HepG2 (cell line): ENCODE measurements around the gene EPB41L4A. TPM values are rescaled to one million over a fixed set of nuclear protein-coding genes. Genes with fewer than 3 reads are reported as not detected.

Source experiments
- ATAC-seq: fragments of 200-7000 bp; cut with Tn5 transposase; 3 replicates; pipeline ENCODE4 v1.9.1; 2020; ENCODE audit warnings: mild to moderate bottlenecking, moderate library complexity
- BruUV-seq: library from RNA; stranded (reverse); fragments of 400-500 nt; replicated peaks from 2 replicates; lab custom pipeline; 2021; lab: Mats Ljungman, UMichigan
- CTCF ChIA-PET: fragments of 300-600 bp; formaldehyde crosslinking; extraction: SDS; loops from one replicate; lab custom pipeline; 2021; ENCODE audit warnings: low total read pairs, inconsistent platforms, low intra/inter-chr PET ratio; lab: Yijun Ruan, JAX
- POLR2A ChIA-PET: fragments of 350-600 bp; sonication (Branson Sonifier 250); formaldehyde crosslinking; loops from one replicate; lab custom pipeline; 2020; ENCODE audit warnings: antibody characterized with exemption, inconsistent platforms; lab: Yijun Ruan, JAX
- DNase-seq: peaks from one replicate; pipeline ENCODE4 v3.0.0-alpha.2; 2015; ENCODE audit warnings: low spot score
- FAIRE-seq: peaks from 3 replicates; lab custom pipeline; 2011; peaks lifted over from hg19 to GRCh38; lab: Jason Lieb, UNC
- H2AFZ ChIP-seq: one replicate; pipeline ENCODE4 v1.6.1; 2011; ENCODE audit warnings: low read length, inconsistent platforms
- H3K27ac ChIP-seq: fragments of 300-600 bp; 3 replicates; pipeline ENCODE4 v1.8.0; 2011; ENCODE audit warnings: mixed run types, mild to moderate bottlenecking, mixed read lengths, low read length, inconsistent platforms; ENCODE audit not compliant: insufficient read depth; ENCODE audit errors: extremely low read length
- H3K27me3 ChIP-seq, 2 experiments: fragments of 200-600 bp in 1 of 2; 2 replicates in 1 of 2; 3 replicates in 1 of 2; pipeline versions ENCODE4 v1.6.0 to v1.8.0; 2011; ENCODE audit warnings: low read length in 2 of 2, mild to moderate bottlenecking in 2 of 2, moderate library complexity in 2 of 2, inconsistent platforms in 1 of 2; ENCODE audit not compliant: insufficient read depth in 2 of 2, control insufficient read depth in 1 of 2
- H3K36me3 ChIP-seq, 2 experiments: fragments of 200-600 bp in 1 of 2; replicated peaks in 1 of 2; 2 replicates in 1 of 2; 3 replicates in 1 of 2; pipeline versions ENCODE4 v1.5.1 to v1.8.0; 2011; ENCODE audit warnings: low read length in 2 of 2, inconsistent platforms in 1 of 2; ENCODE audit not compliant: insufficient read depth in 2 of 2, control insufficient read depth in 1 of 2
- H3K4me1 ChIP-seq: 2 replicates; pipeline ENCODE4 v1.5.1; 2012; ENCODE audit warnings: low read length, inconsistent platforms; ENCODE audit not compliant: insufficient read depth
- H3K4me2 ChIP-seq: 2 replicates; pipeline ENCODE4 v1.6.0; 2011; ENCODE audit warnings: low read depth, low read length, inconsistent platforms
- H3K4me3 ChIP-seq, 3 experiments: fragments of 200-600 bp in 1 of 3; sonication (generic), shearing (Covaris generic) in 1 of 3; replicated peaks in 1 of 3; 2 replicates each; pipeline ENCODE4 v1.5.1; 2011 to 2016; ENCODE audit warnings: low read length in 3 of 3, inconsistent platforms in 2 of 3, low read depth in 2 of 3, mild to moderate bottlenecking in 2 of 3, control low read depth in 1 of 3, mixed read lengths in 1 of 3; ENCODE audit not compliant: insufficient read depth in 1 of 3
- H3K79me2 ChIP-seq: one replicate; pipeline ENCODE4 v1.6.1; 2011; ENCODE audit warnings: low read length, inconsistent platforms; ENCODE audit not compliant: insufficient read depth
- H3K9ac ChIP-seq: 2 replicates; pipeline ENCODE4 v1.6.0; 2011; ENCODE audit warnings: mild to moderate bottlenecking, low read depth, low read length, inconsistent platforms; ENCODE audit not compliant: insufficient read depth
- H3K9me3 ChIP-seq: 2 replicates; pipeline ENCODE4 v1.5.1; 2012; ENCODE audit warnings: mild to moderate bottlenecking, low read length
- H4K20me1 ChIP-seq: 2 replicates; pipeline ENCODE4 v1.6.0; 2011; ENCODE audit warnings: inconsistent platforms, mild to moderate bottlenecking, low read length, moderate library complexity; ENCODE audit not compliant: insufficient read depth
- AKAP8 ChIP-seq: sonication (generic); formaldehyde crosslinking; IDR thresholded peaks from 2 replicates; pipeline ENCODE4 v1.5.1; 2020; ENCODE audit warnings: mild to moderate bottlenecking, missing genetic modification reagents
- BHLHE40 ChIP-seq: IDR thresholded peaks from 2 replicates; pipeline ENCODE4 v1.6.1; 2011; ENCODE audit warnings: low read length, improper control_type of control experiment
- ETV6 ChIP-seq: sonication (generic); formaldehyde crosslinking; conservative IDR thresholded peaks from 2 replicates; pipeline ENCODE4 v1.4.0; 2020; ENCODE audit warnings: missing genetic modification reagents
- FOXO4 ChIP-seq: sonication (generic); formaldehyde crosslinking; conservative IDR thresholded peaks from 2 replicates; pipeline ENCODE4 v1.8.1; 2023; ENCODE audit warnings: missing genetic modification reagents
- KLF15 ChIP-seq: sonication (generic); formaldehyde crosslinking; IDR thresholded peaks from 2 replicates; pipeline ENCODE4 v1.8.1; 2023; ENCODE audit warnings: borderline replicate concordance, mild to moderate bottlenecking, inconsistent platforms, missing genetic modification reagents, mixed read lengths
- RBAK ChIP-seq: sonication (generic); formaldehyde crosslinking; IDR thresholded peaks from 2 replicates; pipeline ENCODE4 v1.5.1; 2020; ENCODE audit warnings: mild to moderate bottlenecking, missing genetic modification reagents
- SIX4 ChIP-seq: sonication (generic); formaldehyde crosslinking; IDR thresholded peaks from 2 replicates; pipeline ENCODE4 v1.4.0; 2020; ENCODE audit warnings: missing genetic modification reagents
- SMAD9 ChIP-seq: sonication (generic); formaldehyde crosslinking; IDR thresholded peaks from 2 replicates; pipeline ENCODE4 v1.5.1; 2020; ENCODE audit warnings: mild to moderate bottlenecking, missing genetic modification reagents
- SNRNP70 ChIP-seq: fragments of 200-400 bp; formaldehyde crosslinking; IDR thresholded peaks from 2 replicates; pipeline ENCODE4 v1.6.1; 2017; ENCODE audit warnings: mild to moderate bottlenecking, low read depth, low read length, moderate library complexity
- SPEN ChIP-seq: sonication (generic); formaldehyde crosslinking; IDR thresholded peaks from 2 replicates; pipeline ENCODE4 v1.5.1; 2020; ENCODE audit warnings: low read depth, mild to moderate bottlenecking, missing genetic modification reagents
- TARDBP ChIP-seq: sonication (generic); formaldehyde crosslinking; IDR thresholded peaks from 2 replicates; pipeline ENCODE4 v1.8.0; 2022; ENCODE audit warnings: mild to moderate bottlenecking, missing genetic modification reagents
- ZBTB38 ChIP-seq: sonication (generic); formaldehyde crosslinking; IDR thresholded peaks from 2 replicates; pipeline ENCODE4 v1.5.1; 2020; ENCODE audit warnings: mild to moderate bottlenecking, missing genetic modification reagents
- ZNF484 ChIP-seq: sonication (generic); formaldehyde crosslinking; IDR thresholded peaks from 2 replicates; pipeline ENCODE4 v1.5.1; 2020; ENCODE audit warnings: mild to moderate bottlenecking, low read depth, missing genetic modification reagents, borderline replicate concordance
- ZNF570 ChIP-seq: sonication (generic); formaldehyde crosslinking; IDR thresholded peaks from 2 replicates; pipeline ENCODE4 v1.4.0; 2020; ENCODE audit warnings: mild to moderate bottlenecking, missing genetic modification reagents, borderline replicate concordance
- ZNF777 ChIP-seq: sonication (generic); formaldehyde crosslinking; IDR thresholded peaks from 2 replicates; pipeline ENCODE4 v1.4.0; 2020; ENCODE audit warnings: missing genetic modification reagents
- ZNF781 ChIP-seq: sonication (generic); formaldehyde crosslinking; IDR thresholded peaks from 2 replicates; pipeline ENCODE4 v1.5.1; 2020; ENCODE audit warnings: borderline replicate concordance, mild to moderate bottlenecking, missing genetic modification reagents; ENCODE audit errors: not compliant biosample characterization
- WGBS: methylation state at CpG from one replicate; pipeline ENCODE4 v1.1.6; 2017; ENCODE audit warnings: low lambda C conversion rate; 5-methylcytosine and 5-hydroxymethylcytosine counted together
- in situ Hi-C: cut with HindIII; loops from 2 replicates; pipeline ENCODE4 v1.10.0; 2017; ENCODE audit warnings: low pct_unique_long_range_greater_than_20kb; ENCODE audit not compliant: extremely low pct_ligation_motif_present
- intact Hi-C: fragments of 100-400 bp; cut with micrococcal nuclease; formaldehyde crosslinking; loops from one replicate; pipeline ENCODE4 v1.10.0; 2022; ENCODE audit not compliant: unreplicated experiment
- polyA plus RNA-seq, 8 experiments: library from polyadenylated mRNA; depleted of rRNA in 3 of 8; stranded (reverse) in 7 of 8; unstranded in 1 of 8; fragments of >200 nt; fragmentation: Illumina TruSeq in 4 of 8; extraction: Trizol in 4 of 8; gene quantifications; 2 replicates each; pipeline versions ENCODE4 v1.2.1 to v1.2.3, GENCODE V29; 2011 to 2016; ENCODE audit warnings: low read depth in 4 of 8, missing spikeins in 1 of 8, mixed read lengths in 1 of 8; ENCODE audit not compliant: insufficient read depth in 1 of 8
- total RNA-seq, 5 experiments: library from RNA; depleted of rRNA; stranded (reverse); fragments of >200 nt; fragmentation: Illumina TruSeq; extraction: Trizol; gene quantifications; 2 replicates each; pipeline ENCODE4 v1.2.3, GENCODE V29; 2016; ENCODE audit warnings: low read depth in 1 of 5
- TF ChIP-seq, protein P1 (sequence below): sonication (generic); formaldehyde crosslinking; conservative IDR thresholded peaks from 2 replicates; pipeline ENCODE4 v1.4.0; 2020; ENCODE audit warnings: missing genetic modification reagents
- TF ChIP-seq, protein P2 (sequence below): IDR thresholded peaks from 2 replicates; pipeline ENCODE4 v1.6.1; 2016; ENCODE audit warnings: mild to moderate bottlenecking, missing biosample characterization, missing genetic modification reagents

The EPB41L4A gene
- total and polyA plus RNA-seq, 2 of the 13 experiments (the other 11 are each of a cell fraction or from before 2014, with no cell fraction given), result 0.07 TPM; not detected in 1

GRCh38 chr5:112183874-112184273, 235.2 kb downstream of the EPB41L4A start:
- Histone ChIP-seq H3K79me2 (no peaks in the 10 kb centered on the region), H4K20me1 (no peaks in the 10 kb centered on the region), H3K27me3 (0 out of 5 replicates have a peak, but pooled peaks cover 0 to 4% of the 10 kb centered on the region in 2 experiments), H3K36me3 (no peaks in the 10 kb centered on the region), H3K4me2 (no peak overlapping the region), H3K9ac (no peak overlapping the region), H3K4me3 (no peak overlapping the region), H3K4me1 (no peaks in the 10 kb centered on the region), H3K27ac (no peak overlapping the region), H3K9me3 (no peaks in the 10 kb centered on the region), H2AFZ (no peak overlapping the region)
- DNase-seq (no peak), ATAC-seq (no peak), FAIRE-seq (no peak)
- BruUV-seq, result no TSS peak
- CTCF ChIA-PET, result no interaction called here
- WGBS, result 6% methylated on average over 8 of the region's 8 CpGs
- in situ Hi-C loops, result loop anchor here (10.0 kb wide), 1 partner anchor 241 kb away; no protein-coding TSS in a partner anchor
- intact Hi-C loops, result no loop called here
- POLR2A ChIA-PET, result no interaction called here
- TF ChIP-seq, protein P1, sequence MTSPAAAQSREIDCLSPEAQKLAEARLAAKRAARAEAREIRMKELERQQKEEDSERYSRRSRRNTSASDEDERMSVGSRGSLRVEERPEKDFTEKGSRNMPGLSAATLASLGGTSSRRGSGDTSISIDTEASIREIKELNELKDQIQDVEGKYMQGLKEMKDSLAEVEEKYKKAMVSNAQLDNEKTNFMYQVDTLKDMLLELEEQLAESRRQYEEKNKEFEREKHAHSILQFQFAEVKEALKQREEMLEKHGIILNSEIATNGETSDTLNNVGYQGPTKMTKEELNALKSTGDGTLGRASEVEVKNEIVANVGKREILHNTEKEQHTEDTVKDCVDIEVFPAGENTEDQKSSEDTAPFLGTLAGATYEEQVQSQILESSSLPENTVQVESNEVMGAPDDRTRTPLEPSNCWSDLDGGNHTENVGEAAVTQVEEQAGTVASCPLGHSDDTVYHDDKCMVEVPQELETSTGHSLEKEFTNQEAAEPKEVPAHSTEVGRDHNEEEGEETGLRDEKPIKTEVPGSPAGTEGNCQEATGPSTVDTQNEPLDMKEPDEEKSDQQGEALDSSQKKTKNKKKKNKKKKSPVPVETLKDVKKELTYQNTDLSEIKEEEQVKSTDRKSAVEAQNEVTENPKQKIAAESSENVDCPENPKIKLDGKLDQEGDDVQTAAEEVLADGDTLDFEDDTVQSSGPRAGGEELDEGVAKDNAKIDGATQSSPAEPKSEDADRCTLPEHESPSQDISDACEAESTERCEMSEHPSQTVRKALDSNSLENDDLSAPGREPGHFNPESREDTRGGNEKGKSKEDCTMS, result no peak
- no peak for TF ChIP-seq ZNF781 (CRISPR knock-in tag)
- no peak for TF ChIP-seq ZNF777 (CRISPR knock-in tag)
- no peak for TF ChIP-seq SNRNP70
- TF ChIP-seq FOXO4 (CRISPR knock-in tag), result no peak
- TF ChIP-seq ETV6 (CRISPR knock-in tag), result no peak
- no peak for TF ChIP-seq SMAD9 (CRISPR knock-in tag)
- TF ChIP-seq KLF15 (CRISPR knock-in tag), result no peak
- no peak for TF ChIP-seq SIX4 (CRISPR knock-in tag)
- no peak for TF ChIP-seq TARDBP (CRISPR knock-in tag)
- TF ChIP-seq, protein P2, sequence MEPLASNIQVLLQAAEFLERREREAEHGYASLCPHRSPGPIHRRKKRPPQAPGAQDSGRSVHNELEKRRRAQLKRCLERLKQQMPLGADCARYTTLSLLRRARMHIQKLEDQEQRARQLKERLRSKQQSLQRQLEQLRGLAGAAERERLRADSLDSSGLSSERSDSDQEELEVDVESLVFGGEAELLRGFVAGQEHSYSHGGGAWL (CRISPR knock-in tag), result no peak
- no peak for TF ChIP-seq RBAK (CRISPR knock-in tag)
- no peak for TF ChIP-seq AKAP8 (CRISPR knock-in tag)
- TF ChIP-seq SPEN (CRISPR knock-in tag), result no peak
- no peak for TF ChIP-seq ZBTB38 (CRISPR knock-in tag)
- TF ChIP-seq ZNF570 (CRISPR knock-in tag), result no peak
- no peak for TF ChIP-seq BHLHE40
- no peak for TF ChIP-seq ZNF484
